Activated B cell treated with CpG ODN at 0.5 μM for 24 hours (primary cell): ENCODE data around the gene AP1G1. TPM values are rescaled to one million over a fixed set of nuclear protein-coding genes. Genes with fewer than 3 reads are reported as not detected.

Experiments used
- ATAC-seq: fragments of 200-7000 bp; cut with Tn5 transposase; one replicate; pipeline ENCODE4 v1.10.0; 2021; ENCODE audit warnings: low read depth, mild to moderate bottlenecking, moderate library complexity
- CTCF ChIA-PET: fragments of 350-600 bp; sonication (Branson Sonifier 250); formaldehyde crosslinking; loops from one replicate; lab custom pipeline; 2021; ENCODE audit warnings: antibody characterized with exemption; lab: Charles Lee
- POLR2A ChIA-PET: fragments of 350-600 bp; sonication (Branson Sonifier 250); formaldehyde crosslinking; loops from one replicate; lab custom pipeline; 2021; ENCODE audit warnings: antibody characterized with exemption; lab: Charles Lee
- DNase-seq: peaks from one replicate; pipeline ENCODE4 v3.0.0; 2022
- H3K27ac Mint-ChIP-seq: one replicate; pipeline ENCODE4 v1.8.0; 2020; ENCODE audit warnings: mixed read lengths
- H3K27me3 Mint-ChIP-seq: one replicate; pipeline ENCODE4 v1.8.0; 2021; ENCODE audit warnings: mixed read lengths
- H3K36me3 Mint-ChIP-seq: one replicate; pipeline ENCODE4 v1.8.0; 2021; ENCODE audit warnings: low read depth, mixed read lengths
- H3K4me1 Mint-ChIP-seq: one replicate; pipeline ENCODE4 v1.8.0; 2021; ENCODE audit warnings: mixed read lengths
- H3K4me3 Mint-ChIP-seq: one replicate; pipeline ENCODE4 v1.8.0; 2020; ENCODE audit warnings: mild to moderate bottlenecking, mixed read lengths
- H3K9me3 Mint-ChIP-seq: one replicate; pipeline ENCODE4 v1.8.0; 2020; ENCODE audit warnings: mixed read lengths
- intact Hi-C: fragments of 100-400 bp; cut with micrococcal nuclease; formaldehyde crosslinking; loops from one replicate; pipeline ENCODE4 v1.15.1; 2024
- total RNA-seq: library from RNA; stranded (reverse); gene quantifications from 2 replicates; pipeline ENCODE4 v1.2.3, GENCODE V29; 2022
- TF ChIP-seq, protein P1 (sequence below): fragments of 200-600 bp; IDR thresholded peaks from one replicate; pipeline ENCODE4 v1.8.0; 2022; ENCODE audit warnings: antibody characterized with exemption, mild to moderate bottlenecking

Gene AP1G1
- total RNA-seq, 1 donor from 2014 or later = 120 TPM

DNA sequence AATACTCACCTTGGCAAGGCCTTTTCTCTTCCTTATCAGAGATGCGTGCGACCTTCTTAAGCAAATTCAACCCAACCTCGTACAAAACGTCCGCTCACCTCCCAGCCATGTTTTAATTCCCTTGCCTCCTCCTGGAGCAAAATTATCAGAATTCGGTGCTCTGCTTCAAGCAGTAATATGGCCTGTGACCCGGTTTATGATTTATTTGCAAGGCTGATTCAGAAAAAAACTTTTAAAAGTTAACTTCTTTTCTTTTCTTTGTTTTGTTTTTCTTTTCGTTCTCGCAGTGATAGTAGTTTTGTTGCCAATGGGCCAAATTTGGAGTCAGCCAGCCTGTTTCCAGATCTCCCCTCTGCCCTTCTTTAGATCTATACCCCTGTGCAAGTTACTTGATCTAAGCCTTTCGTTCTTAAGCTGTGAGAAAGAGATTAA lies 84.3 kb downstream of the AP1G1 start, which contains the start of gene PHLPP2:
PHLPP2 (minus strand) TSS at position 382 of the 432 bp plus-strand sequence. CDS start 9,906 bp downstream, outside the sequence.
- Mint-ChIP-seq H3K27me3 (no peaks in the 10 kb centered on the region), H3K9me3 (no peaks in the 10 kb centered on the region), H3K4me1 (peaks cover 55% of the 10 kb centered on the region), H3K4me3 (peak within 1 kb of the TSS; percentile 85), H3K36me3 (peaks cover 5% of the 10 kb centered on the region), H3K27ac (peak within 1 kb of the TSS; percentile 85)
- ATAC-seq (no peak), DNase-seq (no peak)
- TF ChIP-seq, protein P1, sequence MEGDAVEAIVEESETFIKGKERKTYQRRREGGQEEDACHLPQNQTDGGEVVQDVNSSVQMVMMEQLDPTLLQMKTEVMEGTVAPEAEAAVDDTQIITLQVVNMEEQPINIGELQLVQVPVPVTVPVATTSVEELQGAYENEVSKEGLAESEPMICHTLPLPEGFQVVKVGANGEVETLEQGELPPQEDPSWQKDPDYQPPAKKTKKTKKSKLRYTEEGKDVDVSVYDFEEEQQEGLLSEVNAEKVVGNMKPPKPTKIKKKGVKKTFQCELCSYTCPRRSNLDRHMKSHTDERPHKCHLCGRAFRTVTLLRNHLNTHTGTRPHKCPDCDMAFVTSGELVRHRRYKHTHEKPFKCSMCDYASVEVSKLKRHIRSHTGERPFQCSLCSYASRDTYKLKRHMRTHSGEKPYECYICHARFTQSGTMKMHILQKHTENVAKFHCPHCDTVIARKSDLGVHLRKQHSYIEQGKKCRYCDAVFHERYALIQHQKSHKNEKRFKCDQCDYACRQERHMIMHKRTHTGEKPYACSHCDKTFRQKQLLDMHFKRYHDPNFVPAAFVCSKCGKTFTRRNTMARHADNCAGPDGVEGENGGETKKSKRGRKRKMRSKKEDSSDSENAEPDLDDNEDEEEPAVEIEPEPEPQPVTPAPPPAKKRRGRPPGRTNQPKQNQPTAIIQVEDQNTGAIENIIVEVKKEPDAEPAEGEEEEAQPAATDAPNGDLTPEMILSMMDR = no peak
- POLR2A ChIA-PET = interaction anchor here (1.5 to 1.8 kb wide), 2 partner anchors 84 to 158 kb away, joined by 4 to 6 read pairs; partner anchors contain the start of gene AP1G1
- CTCF ChIA-PET = no interaction called here
- intact Hi-C loops = loop anchor here (5.0 to 10.0 kb wide), 3 partner anchors 158 to 370 kb away; partner anchors contain the start of genes DHX38, TXNL4B, ZNF23 and ZNF821

DNA sequence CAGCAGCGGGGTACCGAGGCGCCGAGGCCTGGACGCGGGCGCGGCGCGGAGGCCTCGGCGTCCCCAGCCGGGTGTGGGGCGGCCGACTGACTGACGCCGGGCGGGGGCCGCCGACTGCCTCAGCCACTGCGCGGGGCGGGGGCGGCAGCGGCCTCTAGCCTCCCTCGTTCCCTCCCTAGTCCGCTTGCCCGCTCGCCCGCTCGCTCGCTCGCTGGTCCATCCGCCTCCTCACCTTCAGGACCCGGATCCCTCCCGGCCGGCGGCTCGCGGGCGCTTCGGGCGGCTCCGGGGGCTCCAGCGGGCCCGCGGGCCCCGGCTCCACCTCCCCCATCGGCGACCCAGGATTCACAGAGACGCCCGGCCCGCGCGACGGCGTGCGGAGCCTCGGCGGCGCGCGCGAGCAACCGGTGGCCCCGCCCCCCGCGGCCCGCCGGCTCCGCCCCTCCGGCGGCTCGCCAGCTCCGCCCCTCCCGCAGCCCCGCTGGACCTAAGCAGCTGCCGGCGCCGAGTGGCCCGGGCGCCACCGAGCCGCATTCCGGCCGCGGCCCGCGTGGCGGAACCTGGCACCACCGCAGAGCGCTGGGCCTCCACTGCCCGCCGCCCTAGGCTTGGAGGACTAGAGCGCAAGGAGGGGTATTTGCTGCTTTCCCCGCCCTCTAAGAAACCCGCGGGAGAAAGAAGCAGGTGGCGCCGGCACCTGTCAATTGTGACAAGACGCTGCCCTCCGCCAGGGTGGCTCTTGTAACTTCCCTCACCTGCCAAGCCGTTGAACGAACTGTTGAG lies 84.9 kb downstream of the AP1G1 start:
- DNase-seq (peak; percentile 87), ATAC-seq (peak; percentile 80)
- Mint-ChIP-seq H3K36me3 (peaks cover 6% of the 10 kb centered on the region), H3K27me3 (no peaks in the 10 kb centered on the region), H3K9me3 (no peaks in the 10 kb centered on the region), H3K4me1 (peaks cover 50% of the 10 kb centered on the region), H3K4me3 (peak overlapping the region; percentile 85), H3K27ac (peak overlapping the region; percentile 85)
- TF ChIP-seq, protein P1 = no peak
- CTCF ChIA-PET = no interaction called here
- POLR2A ChIA-PET = interaction anchor here (1.5 to 1.8 kb wide), 2 partner anchors 85 to 159 kb away, joined by 4 to 6 read pairs; partner anchors contain the start of gene AP1G1
- intact Hi-C loops = loop anchor here (1.0 to 10.0 kb wide), 6 partner anchors 86 to 371 kb away; partner anchors contain the start of genes DHODH, DHX38, IST1 and TXNL4B

DNA sequence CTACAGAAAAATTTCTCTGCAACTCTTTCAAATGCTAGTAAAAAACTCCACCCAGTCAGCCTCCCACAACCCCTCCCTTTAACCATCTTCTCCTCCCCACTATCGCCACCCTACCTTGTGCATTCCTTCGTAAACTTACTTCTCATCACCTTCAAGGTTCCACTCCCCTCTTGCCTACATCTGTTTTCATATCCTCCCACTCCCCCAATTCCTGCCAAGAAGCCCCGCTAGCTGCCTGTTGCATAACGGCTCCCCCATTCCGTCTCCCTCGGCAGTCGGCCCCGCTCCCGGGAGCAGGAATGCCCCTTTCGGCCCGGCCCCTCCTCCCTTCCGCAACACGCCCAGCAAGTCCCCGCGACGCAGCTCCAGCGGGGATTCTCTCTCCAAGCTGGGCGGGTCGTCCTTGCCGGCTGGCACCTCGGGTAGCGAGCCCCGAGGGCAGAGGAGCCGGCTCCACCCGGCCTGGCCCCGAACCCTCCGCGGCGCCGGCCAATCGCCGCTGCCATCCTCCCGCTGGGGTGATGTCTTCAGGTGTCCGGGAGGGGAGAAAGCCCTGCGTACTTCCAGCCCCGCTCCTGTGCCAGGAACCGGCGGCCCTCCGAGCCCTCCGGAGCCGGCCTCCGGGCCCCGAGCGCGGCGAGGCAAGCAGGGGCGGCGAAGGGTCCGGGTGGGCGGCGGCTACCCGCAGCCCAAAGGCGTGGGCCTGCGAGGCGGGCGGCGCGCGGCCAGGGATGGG lies 85.7 kb downstream of the AP1G1 start:
- peaks cover 10% of the 10 kb centered on the region for H3K36me3 Mint-ChIP-seq
- peaks cover 42% of the 10 kb centered on the region for H3K4me1 Mint-ChIP-seq

DNA sequence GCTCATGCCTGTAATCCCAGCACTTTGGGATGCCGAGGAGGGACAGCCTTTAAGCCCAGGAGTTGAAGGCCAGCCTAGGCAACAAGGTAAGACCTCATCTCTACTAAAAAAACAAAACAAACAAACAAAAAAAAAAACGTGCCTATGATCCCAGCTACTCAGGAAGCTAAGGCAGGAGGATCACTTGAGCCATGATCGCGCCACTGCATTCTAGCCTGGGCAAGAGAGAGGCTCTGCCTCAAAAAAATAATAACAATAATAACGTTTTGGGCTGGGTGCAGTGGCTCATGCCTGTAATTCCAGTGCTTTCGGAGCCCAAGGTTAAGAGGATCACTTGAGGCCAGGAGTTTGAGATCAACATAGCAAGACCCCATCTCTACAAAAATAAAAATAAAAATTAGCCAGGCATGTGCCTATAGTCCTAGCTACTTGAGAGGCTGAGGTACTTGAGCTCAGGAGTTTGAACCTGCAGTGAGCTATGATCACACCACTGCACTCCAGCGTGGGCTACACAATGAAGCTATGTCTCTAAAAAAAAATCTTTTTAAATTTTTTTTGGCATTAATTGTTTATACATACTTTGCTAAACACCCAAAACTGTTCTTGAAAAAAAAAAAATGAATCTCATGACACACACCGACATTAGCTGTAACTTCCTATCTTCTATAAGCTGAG lies 87.4 kb downstream of the AP1G1 start:
- TF ChIP-seq, protein P1 = no peak
- CTCF ChIA-PET = interaction anchor here (2.0 kb wide), 1 partner anchor 110 kb away, joined by 5 read pairs; no protein-coding TSS in a partner anchor

More for the DNA sequence above, 85.7 kb downstream of the AP1G1 start:
- TF ChIP-seq, protein P1 = no peak
- peak overlapping the region; percentile 83 for H3K27ac Mint-ChIP-seq
- POLR2A ChIA-PET = interaction anchor here (1.5 kb wide), 1 partner anchor 86 kb away, joined by 6 read pairs; the partner anchor contains the start of gene AP1G1
- intact Hi-C loops = loop anchor here (1.0 to 10.0 kb wide), 6 partner anchors 86 to 372 kb away; partner anchors contain the start of genes DHODH, DHX38, IST1 and TXNL4B
- no peaks in the 10 kb centered on the region for H3K27me3 Mint-ChIP-seq
- no peaks in the 10 kb centered on the region for H3K9me3 Mint-ChIP-seq
- CTCF ChIA-PET = no interaction called here
- DNase-seq (peak; percentile 57), ATAC-seq (peak; percentile 18)
- peak overlapping the region; percentile 89 for H3K4me3 Mint-ChIP-seq

More for the DNA sequence above, 87.4 kb downstream of the AP1G1 start:
- H3K9me3 Mint-ChIP-seq = no peaks in the 10 kb centered on the region
- no peaks in the 10 kb centered on the region for H3K27me3 Mint-ChIP-seq
- no peak overlapping the region for H3K4me3 Mint-ChIP-seq
- intact Hi-C loops = loop anchor here (5.0 to 10.0 kb wide), 3 partner anchors 161 to 374 kb away; partner anchors contain the start of genes DHX38, TXNL4B, ZNF23 and ZNF821
- ATAC-seq (no peak), DNase-seq (no peak)
- peaks cover 25% of the 10 kb centered on the region for H3K4me1 Mint-ChIP-seq
- POLR2A ChIA-PET = interaction anchor here (0.6 kb wide), 1 partner anchor 111 kb away, joined by 3 read pairs; no protein-coding TSS in a partner anchor
- H3K27ac Mint-ChIP-seq = no peak overlapping the region
- H3K36me3 Mint-ChIP-seq = peaks cover 10% of the 10 kb centered on the region
